Measurements from ENCODE around the gene CCDC186.

DNA sequence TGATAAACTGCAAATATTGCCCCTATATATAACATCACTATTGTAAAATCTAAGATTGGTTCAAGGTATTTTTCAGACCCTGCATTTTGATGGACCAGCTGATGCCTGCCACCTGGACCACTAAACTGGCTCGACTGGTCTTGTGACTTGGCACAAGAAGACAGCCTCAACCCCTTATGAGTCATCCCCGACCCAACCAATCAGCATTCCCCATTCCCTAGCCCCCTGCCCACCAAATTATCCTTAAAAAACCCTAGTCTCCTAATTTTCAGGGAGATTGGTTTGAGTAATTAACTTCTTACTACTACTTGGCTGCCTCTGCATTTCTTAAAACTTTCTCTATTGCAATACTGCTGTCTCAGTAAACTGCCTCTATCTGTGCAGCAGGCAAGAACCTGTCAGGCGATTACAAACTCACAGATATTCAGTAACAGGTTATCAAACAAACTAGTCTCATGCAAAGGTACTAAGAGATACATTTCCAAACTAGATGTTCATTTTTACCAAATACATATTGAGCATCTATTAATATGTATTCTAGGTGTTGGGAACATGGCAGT lies 5.5 kb downstream of the CCDC186 start:
- TF ChIP-seq, protein P1, sequence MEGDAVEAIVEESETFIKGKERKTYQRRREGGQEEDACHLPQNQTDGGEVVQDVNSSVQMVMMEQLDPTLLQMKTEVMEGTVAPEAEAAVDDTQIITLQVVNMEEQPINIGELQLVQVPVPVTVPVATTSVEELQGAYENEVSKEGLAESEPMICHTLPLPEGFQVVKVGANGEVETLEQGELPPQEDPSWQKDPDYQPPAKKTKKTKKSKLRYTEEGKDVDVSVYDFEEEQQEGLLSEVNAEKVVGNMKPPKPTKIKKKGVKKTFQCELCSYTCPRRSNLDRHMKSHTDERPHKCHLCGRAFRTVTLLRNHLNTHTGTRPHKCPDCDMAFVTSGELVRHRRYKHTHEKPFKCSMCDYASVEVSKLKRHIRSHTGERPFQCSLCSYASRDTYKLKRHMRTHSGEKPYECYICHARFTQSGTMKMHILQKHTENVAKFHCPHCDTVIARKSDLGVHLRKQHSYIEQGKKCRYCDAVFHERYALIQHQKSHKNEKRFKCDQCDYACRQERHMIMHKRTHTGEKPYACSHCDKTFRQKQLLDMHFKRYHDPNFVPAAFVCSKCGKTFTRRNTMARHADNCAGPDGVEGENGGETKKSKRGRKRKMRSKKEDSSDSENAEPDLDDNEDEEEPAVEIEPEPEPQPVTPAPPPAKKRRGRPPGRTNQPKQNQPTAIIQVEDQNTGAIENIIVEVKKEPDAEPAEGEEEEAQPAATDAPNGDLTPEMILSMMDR (IDR thresholded peaks at IDR 0.05), result no peak
- TF ChIP-seq POLR2A (IDR thresholded peaks at IDR 0.05), result no peak
